ENCODE results near the gene RBSN. TPM values are rescaled to one million over a fixed set of nuclear protein-coding genes. Genes with fewer than 3 reads are reported as not detected.

RBSN gene
- total RNA-seq, 4 donors from 2014 or later: 17.2 to 94.9 (median 32.1) TPM

- no peak overlapping the region for H3K4me3 ChIP-seq
- peaks cover 0 to 6% (median 3%) of the 10 kb centered on the region in 4 donors for H3K4me1 ChIP-seq
- H3K9me3 ChIP-seq: no peaks in the 10 kb centered on the region
- H3K27me3 ChIP-seq: no peaks in the 10 kb centered on the region
- peak in 2 of 3 donors; percentile 67 to 69 for DNase-seq
- peak overlapping the region in 1 of 4 donors; percentile 28 for H3K27ac ChIP-seq
- H3K36me3 ChIP-seq: peaks cover 0 to 63% (median 0%) of the 10 kb centered on the region in 3 donors
- no peak for TF ChIP-seq POLR2A (IDR thresholded peaks at IDR 0.05)
- no peak for TF ChIP-seq CTCF (IDR thresholded peaks at IDR 0.05)
These were observed 43.9 kb downstream of the RBSN start for GRCh38 chr3:15055019-15055557.

- Histone ChIP-seq H3K9me3 (no peaks in the 10 kb centered on the region), H3K36me3 (peaks cover 0 to 69% (median 0%) of the 10 kb centered on the region in 3 donors), H3K4me3 (no peak overlapping the region), H3K4me1 (peaks cover 0 to 6% (median 3%) of the 10 kb centered on the region in 4 donors), H3K27me3 (no peaks in the 10 kb centered on the region), H3K27ac (no peak overlapping the region)
- TF ChIP-seq POLR2A (IDR thresholded peaks at IDR 0.05) (no peak), CTCF (IDR thresholded peaks at IDR 0.05) (no peak)
- no peak for DNase-seq
These were observed 45.4 kb downstream of the RBSN start for GRCh38 chr3:15053541-15053940.

- no peak for DNase-seq
- no peaks in the 10 kb centered on the region for H3K9me3 ChIP-seq
- TF ChIP-seq CTCF (IDR thresholded peaks at IDR 0.05): no peak
- TF ChIP-seq POLR2A (IDR thresholded peaks at IDR 0.05): no peak
- H3K27me3 ChIP-seq: no peaks in the 10 kb centered on the region
- no peak overlapping the region for H3K4me3 ChIP-seq
- peak overlapping the region in 1 of 4 donors; percentile 50 for H3K27ac ChIP-seq
- peaks cover 0 to 69% (median 0%) of the 10 kb centered on the region in 3 donors for H3K36me3 ChIP-seq
- H3K4me1 ChIP-seq: peaks cover 0 to 6% (median 3%) of the 10 kb centered on the region in 4 donors
These were observed 46.4 kb downstream of the RBSN start for GRCh38 chr3:15052335-15053242.

DNA sequence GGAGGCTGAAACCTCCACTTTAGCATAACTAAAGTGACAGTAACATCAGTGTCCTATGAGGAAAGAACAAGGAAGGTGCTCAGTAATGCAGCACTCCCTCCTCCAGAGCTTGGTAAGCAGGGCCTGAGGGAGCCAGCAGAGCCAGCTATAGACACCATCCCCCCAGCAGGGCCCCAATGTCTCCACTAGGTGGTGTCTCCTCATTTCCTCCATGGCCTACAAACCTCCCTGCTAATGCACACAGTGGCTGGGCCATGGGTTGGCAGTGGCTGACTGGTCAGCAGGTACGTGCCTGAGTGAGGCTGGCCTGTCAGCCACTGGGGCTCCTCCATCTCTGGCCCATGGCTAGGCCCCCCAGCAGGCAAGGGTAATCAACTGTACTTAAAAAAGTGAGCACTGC, 47.4 kb downstream of the RBSN start:
- Histone ChIP-seq H3K27me3 (no peaks in the 10 kb centered on the region), H3K27ac (peak overlapping the region in 2 of 4 donors; percentile 42 to 58), H3K36me3 (peaks cover 0 to 70% (median 0%) of the 10 kb centered on the region in 3 donors), H3K4me1 (peaks cover 0 to 6% (median 3%) of the 10 kb centered on the region in 4 donors), H3K4me3 (no peak overlapping the region), H3K9me3 (no peaks in the 10 kb centered on the region)
- TF ChIP-seq POLR2A (IDR thresholded peaks at IDR 0.05) (no peak), CTCF (IDR thresholded peaks at IDR 0.05) (peak in 4 of 6 experiments; percentile 55 to 63 (median 59))
- DNase-seq: peak; percentile 34 to 68 (median 59)

DNA sequence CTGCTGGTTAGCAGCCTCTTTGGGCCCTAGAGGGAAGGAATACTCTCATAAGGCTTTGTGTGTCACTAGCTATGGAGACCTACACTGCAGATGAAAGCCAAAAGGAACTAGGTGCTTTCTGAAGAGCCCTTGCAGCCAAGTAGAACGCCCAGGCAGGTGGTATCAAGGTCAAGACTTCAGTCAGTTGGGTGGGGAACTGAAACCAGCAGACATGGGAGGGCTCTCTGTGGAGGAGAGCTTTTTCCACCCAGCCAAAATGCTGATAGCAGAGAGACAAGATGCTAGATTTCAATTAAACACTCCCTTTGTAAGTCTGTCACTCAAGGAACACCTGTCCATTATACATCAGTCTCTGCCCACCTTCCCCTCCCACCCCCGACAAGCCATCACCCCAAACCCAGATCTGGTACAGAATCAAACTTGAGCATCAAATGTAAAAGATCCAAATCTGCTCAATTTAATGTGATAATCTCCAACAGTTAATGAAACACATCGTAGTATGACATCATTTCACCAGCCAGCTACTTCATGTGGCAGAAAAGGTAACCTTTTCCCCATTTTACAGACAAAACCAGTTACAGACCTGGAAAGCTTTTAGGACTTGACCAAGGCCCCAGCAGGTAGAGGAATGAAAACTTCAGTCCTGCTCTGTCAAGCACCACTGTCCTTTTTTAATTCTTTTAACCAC, 48.4 kb downstream of the RBSN start:
- no peaks in the 10 kb centered on the region for H3K9me3 ChIP-seq
- H3K4me3 ChIP-seq: no peak overlapping the region
- TF ChIP-seq CTCF (IDR thresholded peaks at IDR 0.05) (no peak), POLR2A (IDR thresholded peaks at IDR 0.05) (no peak)
- no peaks in the 10 kb centered on the region for H3K27me3 ChIP-seq
- H3K4me1 ChIP-seq: peaks cover 0 to 6% (median 3%) of the 10 kb centered on the region in 4 donors
- peak in 2 of 3 donors; percentile 66 to 72 for DNase-seq
- H3K27ac ChIP-seq: peak overlapping the region in 2 of 4 donors; percentile 42 to 58
- H3K36me3 ChIP-seq: peaks cover 0 to 75% (median 0%) of the 10 kb centered on the region in 3 donors

Data from Peyer's patch (tissue), 4 donors.